ENCODE data around the gene KRTAP1-5.
"Not testable (repeated sequence)": the region's sequence is repeated elsewhere in the genome, so short reads cannot be mapped to it uniquely, and the experiment has no call there.

The KRTAP1-5 gene

GRCh38 chr17:41026715-41027471 is at the start of gene KRTAP1-5:
TSS of gene KRTAP1-5 (minus strand) at chr17:41027208. CDS start at chr17:41027155, 53 bp downstream.
- no peak for DNase-seq

- DNase-seq = no peak
These were observed 49.8 kb upstream of the KRTAP1-5 start for GRCh38 chr17:41076788-41077187.

- DNase-seq = no peak
These were observed 46.7 kb upstream of the KRTAP1-5 start for GRCh38 chr17:41073676-41074075.

GRCh38 chr17:41071606-41072360 is 44.8 kb upstream of the KRTAP1-5 start:
- DNase-seq = no peak

- DNase-seq = no peak
These were observed 42.0 kb upstream of the KRTAP1-5 start for GRCh38 chr17:41069031-41069430.

GRCh38 chr17:41067281-41067680 is 40.3 kb upstream of the KRTAP1-5 start:
- no peak for DNase-seq

- DNase-seq = no peak
These were observed 39.0 kb upstream of the KRTAP1-5 start, which contains the start of gene KRTAP2-4 for GRCh38 chr17:41065829-41066624. TSS of gene KRTAP2-4 (minus strand) at chr17:41065879. CDS start at chr17:41065845, 34 bp downstream.

- not testable (repeated sequence) for DNase-seq
These were observed 38.1 kb upstream of the KRTAP1-5 start for GRCh38 chr17:41065016-41065689.

GRCh38 chr17:41064301-41064700 is 37.3 kb upstream of the KRTAP1-5 start:
- no peak for DNase-seq

GRCh38 chr17:41063449-41063848 is 36.4 kb upstream of the KRTAP1-5 start:
- DNase-seq = no peak

- no peak for DNase-seq
These were observed 35.0 kb upstream of the KRTAP1-5 start for GRCh38 chr17:41061964-41062363.

GRCh38 chr17:41060052-41060604 is 33.1 kb upstream of the KRTAP1-5 start, which contains the start of gene KRTAP2-3:
TSS of gene KRTAP2-3 (minus strand) at chr17:41060114. CDS start at chr17:41060050, 64 bp downstream.
- no peak for DNase-seq

GRCh38 chr17:41059276-41060051 is 32.5 kb upstream of the KRTAP1-5 start:
- DNase-seq = not testable (repeated sequence)

GRCh38 chr17:41058741-41059140 is 31.7 kb upstream of the KRTAP1-5 start:
- no peak for DNase-seq

GRCh38 chr17:41057547-41057946 is 30.5 kb upstream of the KRTAP1-5 start:
- no peak for DNase-seq

- DNase-seq = not testable (repeated sequence)
These were observed 28.1 kb upstream of the KRTAP1-5 start, which contains the start of gene KRTAP2-2 for GRCh38 chr17:41055130-41055529. TSS of gene KRTAP2-2 (minus strand) at chr17:41055230. CDS start at chr17:41055211, 19 bp downstream.

GRCh38 chr17:41054556-41054955 is 27.5 kb upstream of the KRTAP1-5 start:
- DNase-seq = not testable (repeated sequence)

- no peak for DNase-seq
These were observed 27.0 kb upstream of the KRTAP1-5 start for GRCh38 chr17:41054025-41054424.

GRCh38 chr17:41052566-41052965 is 25.6 kb upstream of the KRTAP1-5 start:
- no peak for DNase-seq

- no peak for DNase-seq
These were observed 22.1 kb upstream of the KRTAP1-5 start for GRCh38 chr17:41049110-41049509.
